GM18511 (cell line): ENCODE measurements around the gene TMEM101.
"Not testable (repeated sequence)": the region's sequence is repeated elsewhere in the genome, so short reads cannot be mapped to it uniquely, and the experiment has no call there.

Experiments used
- ATAC-seq: cut with Tn5 transposase; IDR thresholded peaks from one replicate; pipeline ENCODE4 v1.9.1; 2021; ENCODE audit warnings: mild to moderate bottlenecking, moderate library complexity; ENCODE audit not compliant: unreplicated experiment

TMEM101 gene

GRCh38 chr17:44001461-44001920 lies 13.3 kb downstream of the TMEM101 start:
- no peak for ATAC-seq

GRCh38 chr17:44000871-44001460 lies 13.8 kb downstream of the TMEM101 start:
- ATAC-seq: no peak

- no peak for ATAC-seq
Measured at GRCh38 chr17:44000141-44000860, 14.5 kb downstream of the TMEM101 start.

- no peak for ATAC-seq
Measured at GRCh38 chr17:43999024-43999423, 15.7 kb downstream of the TMEM101 start.

- ATAC-seq: no peak
Measured at GRCh38 chr17:43998552-43998951, 16.2 kb downstream of the TMEM101 start.

- ATAC-seq: not testable (repeated sequence)
Measured at GRCh38 chr17:43997180-43997579, 17.6 kb downstream of the TMEM101 start.

GRCh38 chr17:43995150-43995471 lies 19.7 kb downstream of the TMEM101 start:
- no peak for ATAC-seq

GRCh38 chr17:43994272-43995149 lies 20.3 kb downstream of the TMEM101 start:
- no peak for ATAC-seq

GRCh38 chr17:43992641-43993040 lies 22.1 kb downstream of the TMEM101 start:
- ATAC-seq: no peak

- ATAC-seq: no peak
Measured at GRCh38 chr17:43988301-43988700, 26.5 kb downstream of the TMEM101 start.

- no peak for ATAC-seq
Measured at GRCh38 chr17:43987131-43988021, 27.4 kb downstream of the TMEM101 start.

GRCh38 chr17:43986225-43986981 lies 28.4 kb downstream of the TMEM101 start:
- ATAC-seq: no peak

- ATAC-seq: no peak
Measured at GRCh38 chr17:43984521-43984920, 30.2 kb downstream of the TMEM101 start.

- ATAC-seq: no peak
Measured at GRCh38 chr17:43983515-43984411, 31.0 kb downstream of the TMEM101 start.

- ATAC-seq: no peak
Measured at GRCh38 chr17:43983196-43983514, 31.6 kb downstream of the TMEM101 start.

GRCh38 chr17:43982171-43982570 lies 32.6 kb downstream of the TMEM101 start:
- no peak for ATAC-seq

- ATAC-seq: no peak
Measured at GRCh38 chr17:43979671-43980070, 35.1 kb downstream of the TMEM101 start.

GRCh38 chr17:43979011-43979410 lies 35.8 kb downstream of the TMEM101 start:
- ATAC-seq: no peak

GRCh38 chr17:43978078-43978477 lies 36.7 kb downstream of the TMEM101 start:
- no peak for ATAC-seq
